ENCODE results near the gene CTU1. TPM values are rescaled to one million over a fixed set of nuclear protein-coding genes. Genes with fewer than 3 reads are reported as not detected.

Gene CTU1
- total RNA-seq, 1 experiment from 2014 or later = 9.3 TPM

DNA sequence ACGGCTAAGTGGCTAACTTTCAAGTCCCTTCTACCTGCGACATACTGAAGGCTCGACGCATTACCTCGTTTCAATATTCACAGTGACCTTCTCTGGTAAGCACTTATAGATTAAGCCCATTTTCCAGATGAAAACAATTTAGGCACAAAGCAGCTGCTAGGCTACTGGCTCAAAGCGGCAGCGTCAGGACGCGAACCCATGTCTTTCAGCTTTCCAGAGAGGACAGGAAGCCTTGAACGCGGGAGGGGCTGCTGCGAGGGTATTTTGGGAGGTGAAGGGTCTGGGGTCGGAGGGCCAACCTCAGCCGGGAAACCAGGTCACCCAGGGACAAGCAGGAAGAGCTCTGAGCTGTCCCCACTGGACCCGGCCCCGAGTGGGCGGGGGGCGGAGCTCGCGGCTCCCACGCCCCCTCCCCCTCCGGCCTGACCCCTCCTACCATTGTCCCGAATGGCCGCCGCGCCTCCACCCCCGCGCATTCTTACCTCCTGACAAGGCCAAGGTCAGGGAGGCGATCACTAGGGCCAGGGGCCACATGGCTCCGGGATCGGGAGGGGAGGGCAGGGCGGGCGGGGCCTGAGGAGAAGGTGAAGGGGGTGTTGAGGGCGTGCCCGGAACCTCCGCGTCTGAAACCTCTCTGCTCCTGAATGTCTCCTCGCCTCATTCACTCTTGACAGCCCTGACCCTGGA is 43.5 kb downstream of the CTU1 start, which contains the start of gene KLK13:
Gene KLK13 (minus strand): TSS at position 559 of the 687 bp plus-strand sequence. CDS start 25 bp downstream, at position 534.
- H3K9me3 ChIP-seq (ENCODE audit: control insufficient read depth, insufficient read depth, low read depth, low read length) = no peaks in the 10 kb centered on the region
- H3K4me3 ChIP-seq (ENCODE audit: low read depth in 2 of 2, low read length in 2 of 2) = peak within 1 kb of the TSS in 1 of 2 experiments; percentile 7; a peak in 1 of 4 replicates
- H3K27me3 ChIP-seq (ENCODE audit: control insufficient read depth, insufficient read depth, low read length) = no peaks in the 10 kb centered on the region
- ChIA-PET POLR2A (no interaction called here), CTCF (interaction anchor here (0.8 kb wide), 1 partner anchor 11 kb away, joined by 8 read pairs; no protein-coding TSS in a partner anchor)
- BruUV-seq (replicated peaks) = no TSS peak
- no peak for DNase-seq (ENCODE audit: low read depth, low spot score)
- intact Hi-C loops (cut with micrococcal nuclease; ENCODE audit: unreplicated experiment) (no loop called here), in situ Hi-C loops (cut with HindIII; ENCODE audit: low pct_unique_long_range_greater_than_20kb, low sequenced_read_pairs) (no loop called here)
- H3K36me3 ChIP-seq (ENCODE audit: control insufficient read depth, insufficient read depth, low read length) = no peaks in the 10 kb centered on the region
- peak; percentile 53; the same call in 1 of the 2 replicates for ATAC-seq
- TF ChIP-seq TCF7L2 (IDR thresholded peaks at IDR 0.05; ENCODE audit: low read depth, low read length) (no peak), POLR2AphosphoS5 (IDR thresholded peaks at IDR 0.05; ENCODE audit: low read depth, low read length) (no peak)
- TF ChIP-seq, protein P1, sequence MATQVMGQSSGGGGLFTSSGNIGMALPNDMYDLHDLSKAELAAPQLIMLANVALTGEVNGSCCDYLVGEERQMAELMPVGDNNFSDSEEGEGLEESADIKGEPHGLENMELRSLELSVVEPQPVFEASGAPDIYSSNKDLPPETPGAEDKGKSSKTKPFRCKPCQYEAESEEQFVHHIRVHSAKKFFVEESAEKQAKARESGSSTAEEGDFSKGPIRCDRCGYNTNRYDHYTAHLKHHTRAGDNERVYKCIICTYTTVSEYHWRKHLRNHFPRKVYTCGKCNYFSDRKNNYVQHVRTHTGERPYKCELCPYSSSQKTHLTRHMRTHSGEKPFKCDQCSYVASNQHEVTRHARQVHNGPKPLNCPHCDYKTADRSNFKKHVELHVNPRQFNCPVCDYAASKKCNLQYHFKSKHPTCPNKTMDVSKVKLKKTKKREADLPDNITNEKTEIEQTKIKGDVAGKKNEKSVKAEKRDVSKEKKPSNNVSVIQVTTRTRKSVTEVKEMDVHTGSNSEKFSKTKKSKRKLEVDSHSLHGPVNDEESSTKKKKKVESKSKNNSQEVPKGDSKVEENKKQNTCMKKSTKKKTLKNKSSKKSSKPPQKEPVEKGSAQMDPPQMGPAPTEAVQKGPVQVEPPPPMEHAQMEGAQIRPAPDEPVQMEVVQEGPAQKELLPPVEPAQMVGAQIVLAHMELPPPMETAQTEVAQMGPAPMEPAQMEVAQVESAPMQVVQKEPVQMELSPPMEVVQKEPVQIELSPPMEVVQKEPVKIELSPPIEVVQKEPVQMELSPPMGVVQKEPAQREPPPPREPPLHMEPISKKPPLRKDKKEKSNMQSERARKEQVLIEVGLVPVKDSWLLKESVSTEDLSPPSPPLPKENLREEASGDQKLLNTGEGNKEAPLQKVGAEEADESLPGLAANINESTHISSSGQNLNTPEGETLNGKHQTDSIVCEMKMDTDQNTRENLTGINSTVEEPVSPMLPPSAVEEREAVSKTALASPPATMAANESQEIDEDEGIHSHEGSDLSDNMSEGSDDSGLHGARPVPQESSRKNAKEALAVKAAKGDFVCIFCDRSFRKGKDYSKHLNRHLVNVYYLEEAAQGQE (IDR thresholded peaks at IDR 0.05; ENCODE audit: insufficient read depth in 1 of 2, low read depth in 2 of 2, low read length in 1 of 2) = no peak
- no peaks in the 10 kb centered on the region for H3K4me1 ChIP-seq (ENCODE audit: control insufficient read depth, insufficient read depth, low read length)
- no peak within 1 kb of the TSS for H3K27ac ChIP-seq (ENCODE audit: low read length)

DNA sequence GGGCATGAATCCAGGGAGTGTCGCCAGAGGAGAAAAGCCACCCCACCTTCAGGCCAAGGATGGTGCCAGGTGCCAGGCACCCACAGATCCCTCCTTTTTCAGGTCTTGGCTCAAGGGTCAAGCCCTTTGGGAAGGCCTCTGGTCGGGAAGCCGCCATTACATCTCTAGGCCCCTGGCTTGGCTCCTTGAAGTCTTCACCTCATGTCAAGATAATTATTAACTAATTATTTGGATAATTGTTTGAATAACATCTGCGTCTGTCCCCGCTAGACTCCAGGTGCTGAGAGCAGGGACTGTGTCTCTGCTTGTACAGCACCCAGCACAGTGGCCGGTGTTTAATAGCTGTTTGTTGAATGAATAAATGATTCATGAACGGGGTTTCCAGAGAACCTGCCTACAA is 44.5 kb downstream of the CTU1 start:
- Histone ChIP-seq H3K27ac (ENCODE audit: low read length) (no peak overlapping the region), H3K36me3 (ENCODE audit: control insufficient read depth, insufficient read depth, low read length) (no peaks in the 10 kb centered on the region), H3K27me3 (ENCODE audit: control insufficient read depth, insufficient read depth, low read length) (no peaks in the 10 kb centered on the region), H3K4me1 (ENCODE audit: control insufficient read depth, insufficient read depth, low read length) (no peaks in the 10 kb centered on the region), H3K9me3 (ENCODE audit: control insufficient read depth, insufficient read depth, low read depth, low read length) (no peaks in the 10 kb centered on the region), H3K4me3 (ENCODE audit: low read depth in 2 of 2, low read length in 2 of 2) (no peak overlapping the region)
- ATAC-seq (no peak), DNase-seq (ENCODE audit: low read depth, low spot score) (no peak)
- POLR2A ChIA-PET = no interaction called here
- no peak for TF ChIP-seq SIN3A (IDR thresholded peaks at IDR 0.05; ENCODE audit: borderline replicate concordance, insufficient read depth, low read depth, low read length)
- TF ChIP-seq, protein P1 (IDR thresholded peaks at IDR 0.05; ENCODE audit: insufficient read depth in 1 of 2, low read depth in 2 of 2, low read length in 1 of 2) = no peak
- TF ChIP-seq, protein P2, sequence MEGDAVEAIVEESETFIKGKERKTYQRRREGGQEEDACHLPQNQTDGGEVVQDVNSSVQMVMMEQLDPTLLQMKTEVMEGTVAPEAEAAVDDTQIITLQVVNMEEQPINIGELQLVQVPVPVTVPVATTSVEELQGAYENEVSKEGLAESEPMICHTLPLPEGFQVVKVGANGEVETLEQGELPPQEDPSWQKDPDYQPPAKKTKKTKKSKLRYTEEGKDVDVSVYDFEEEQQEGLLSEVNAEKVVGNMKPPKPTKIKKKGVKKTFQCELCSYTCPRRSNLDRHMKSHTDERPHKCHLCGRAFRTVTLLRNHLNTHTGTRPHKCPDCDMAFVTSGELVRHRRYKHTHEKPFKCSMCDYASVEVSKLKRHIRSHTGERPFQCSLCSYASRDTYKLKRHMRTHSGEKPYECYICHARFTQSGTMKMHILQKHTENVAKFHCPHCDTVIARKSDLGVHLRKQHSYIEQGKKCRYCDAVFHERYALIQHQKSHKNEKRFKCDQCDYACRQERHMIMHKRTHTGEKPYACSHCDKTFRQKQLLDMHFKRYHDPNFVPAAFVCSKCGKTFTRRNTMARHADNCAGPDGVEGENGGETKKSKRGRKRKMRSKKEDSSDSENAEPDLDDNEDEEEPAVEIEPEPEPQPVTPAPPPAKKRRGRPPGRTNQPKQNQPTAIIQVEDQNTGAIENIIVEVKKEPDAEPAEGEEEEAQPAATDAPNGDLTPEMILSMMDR (IDR thresholded peaks at IDR 0.05) = no peak
- intact Hi-C loops (cut with micrococcal nuclease; ENCODE audit: unreplicated experiment) (no loop called here), in situ Hi-C loops (cut with HindIII; ENCODE audit: low pct_unique_long_range_greater_than_20kb, low sequenced_read_pairs) (no loop called here)
- no TSS peak for BruUV-seq (replicated peaks)
- CTCF ChIA-PET = no interaction called here

Measured in Panc1 (cell line).